ENCODE results near the gene CHCHD6.

CHCHD6 gene

DNA sequence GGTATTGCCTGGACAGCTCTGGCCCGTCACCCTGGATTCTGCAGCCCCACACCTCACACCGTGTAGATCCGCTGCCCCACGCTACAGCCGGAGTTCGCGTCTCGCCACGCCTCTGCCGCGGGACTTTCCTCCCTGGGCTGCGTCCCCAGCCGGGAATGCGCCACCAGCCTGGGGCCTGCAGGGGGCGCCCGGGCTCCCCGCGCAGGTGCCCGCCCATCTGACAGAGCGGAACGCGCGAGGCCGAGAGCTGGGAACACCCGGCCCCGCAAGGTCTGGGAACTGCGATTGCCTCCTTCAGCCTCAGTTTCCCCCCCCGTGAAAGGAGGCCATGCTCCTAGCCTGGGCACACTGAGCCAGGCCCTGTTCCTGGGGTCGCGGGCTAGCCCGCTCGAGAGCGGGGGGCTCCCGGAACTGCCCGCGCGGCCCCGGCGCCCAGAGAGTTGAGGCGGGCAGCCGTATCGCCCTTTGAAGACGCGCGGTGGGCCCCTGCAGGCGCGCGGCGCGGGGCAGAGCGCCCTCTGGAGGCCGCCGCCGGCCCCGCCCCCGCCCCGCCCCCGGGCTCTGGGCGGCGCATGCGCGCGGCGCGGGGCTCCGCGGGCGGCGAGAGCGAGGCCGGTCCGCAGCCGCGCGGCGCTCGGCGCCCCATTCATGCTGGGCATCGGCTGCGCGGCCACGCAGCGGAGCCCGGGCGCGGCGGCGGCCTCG lies 278.6 kb downstream of the CHCHD6 start, which contains the start of gene PLXNA1:
PLXNA1 (plus strand) TSS at position 645 of the 705 bp plus-strand sequence. CDS start 5,479 bp downstream, outside the sequence.
- peak; percentile 88 to 91 for DNase-seq
- no peak for TF ChIP-seq GATA1 (IDR thresholded peaks at IDR 0.05; ENCODE audit: low read depth, low read length)
- no peak for TF ChIP-seq POLR2A (IDR thresholded peaks at IDR 0.05; ENCODE audit: low read length)

DNA sequence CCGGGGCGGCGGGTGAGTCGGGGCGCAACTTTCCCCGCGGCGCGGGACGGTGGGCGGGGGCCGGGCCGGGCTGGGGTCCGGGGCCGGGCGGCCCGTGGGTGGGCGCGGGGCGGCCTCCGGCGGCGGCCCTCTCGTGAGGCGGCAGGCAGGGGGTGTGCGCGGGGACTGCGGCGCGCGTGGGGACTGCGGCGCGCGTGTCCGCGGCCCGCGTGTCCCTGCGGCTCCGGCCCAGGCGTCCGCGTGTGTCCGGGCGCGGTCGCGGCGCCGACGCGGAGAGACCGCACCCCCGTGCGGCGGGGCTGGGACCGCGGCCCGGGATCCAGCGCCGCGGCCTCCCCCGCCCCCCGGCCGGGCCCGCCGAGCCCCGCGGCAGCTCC lies 279.2 kb downstream of the CHCHD6 start:
- TF ChIP-seq POLR2A (IDR thresholded peaks at IDR 0.05; ENCODE audit: low read length) (no peak), GATA1 (IDR thresholded peaks at IDR 0.05; ENCODE audit: low read depth, low read length) (no peak)
- peak; percentile 41 to 64 for DNase-seq

DNA sequence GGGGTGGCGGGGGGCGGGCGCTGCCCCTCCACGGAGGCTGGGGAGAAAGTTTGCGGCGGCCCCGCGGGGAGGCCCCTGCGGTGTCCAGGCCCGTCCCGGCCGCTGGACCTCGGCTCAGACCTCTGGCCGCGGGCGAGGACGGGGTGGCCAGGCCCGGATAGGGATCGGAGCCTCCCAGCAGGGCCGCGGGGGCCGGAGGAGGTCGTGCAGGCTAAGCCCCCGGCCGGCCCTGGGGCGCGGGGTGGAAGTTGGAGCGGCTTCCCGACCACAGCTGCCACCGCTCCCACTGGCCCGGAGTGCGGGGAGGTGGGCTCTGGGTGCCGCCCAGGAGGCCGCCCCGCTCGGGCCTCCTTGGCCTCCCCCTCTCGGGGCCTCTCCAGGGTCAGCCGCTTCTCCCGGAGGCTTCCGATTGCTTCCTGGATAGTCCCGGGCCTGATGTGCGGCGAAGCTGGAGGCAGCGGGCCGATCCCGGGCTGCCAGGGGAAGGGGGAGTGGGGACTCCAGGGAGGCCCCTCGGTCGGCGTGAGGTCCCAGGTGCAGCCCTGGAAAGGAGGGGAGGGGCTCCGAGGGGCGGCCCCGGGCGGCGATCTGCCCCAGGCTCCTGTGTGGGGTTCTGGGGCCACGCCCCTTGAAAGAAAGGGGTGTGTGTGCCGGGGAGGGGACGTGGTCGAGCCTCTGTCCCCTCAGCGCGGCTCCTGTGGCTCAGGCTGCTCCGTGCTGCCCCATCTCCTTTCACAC lies 279.8 kb downstream of the CHCHD6 start:
- DNase-seq: peak; percentile 46 to 63
- TF ChIP-seq POLR2A (IDR thresholded peaks at IDR 0.05; ENCODE audit: low read length) (no peak), GATA1 (IDR thresholded peaks at IDR 0.05; ENCODE audit: low read depth, low read length) (no peak)

DNA sequence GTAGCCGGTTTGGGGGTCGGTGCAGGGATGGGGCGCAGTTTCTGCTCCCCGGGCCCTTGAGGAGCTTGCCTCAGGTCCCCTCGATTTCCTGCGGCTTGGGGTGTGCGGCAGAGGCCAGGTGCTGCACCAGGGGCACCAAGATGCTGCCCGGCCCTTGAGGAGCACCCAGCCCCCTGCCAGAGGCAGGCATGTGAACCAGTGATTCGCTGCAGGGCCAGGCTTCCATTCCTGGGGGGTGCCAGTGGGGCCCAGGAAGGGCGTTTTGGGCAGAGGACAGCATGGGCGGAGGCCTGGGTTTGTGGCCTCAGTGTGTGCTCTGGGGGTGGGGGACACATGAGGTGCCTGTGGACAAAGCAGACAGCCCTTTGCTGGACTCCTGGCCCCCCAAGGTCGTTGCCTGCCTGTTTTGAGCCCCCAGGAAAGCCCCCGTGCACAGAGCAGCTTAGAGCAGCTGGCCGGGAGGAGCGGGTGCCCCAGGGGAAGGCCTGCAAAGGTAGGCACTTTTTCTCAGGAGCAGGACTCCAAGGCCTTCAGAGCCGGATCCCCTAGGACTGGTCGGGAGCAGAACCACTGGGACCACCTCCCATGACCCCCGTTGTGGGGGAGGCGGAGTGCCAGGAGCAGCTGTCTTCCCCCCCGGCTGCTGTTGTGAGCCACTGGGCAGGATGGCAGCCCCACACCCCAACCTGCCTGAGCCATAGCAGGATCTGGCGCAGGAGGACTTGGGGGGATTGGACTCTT lies 280.5 kb downstream of the CHCHD6 start:
- DNase-seq: peak in 1 of 2 experiments; percentile 41
- TF ChIP-seq POLR2A (IDR thresholded peaks at IDR 0.05; ENCODE audit: low read length): no peak
- TF ChIP-seq GATA1 (IDR thresholded peaks at IDR 0.05; ENCODE audit: low read depth, low read length): no peak

DNA sequence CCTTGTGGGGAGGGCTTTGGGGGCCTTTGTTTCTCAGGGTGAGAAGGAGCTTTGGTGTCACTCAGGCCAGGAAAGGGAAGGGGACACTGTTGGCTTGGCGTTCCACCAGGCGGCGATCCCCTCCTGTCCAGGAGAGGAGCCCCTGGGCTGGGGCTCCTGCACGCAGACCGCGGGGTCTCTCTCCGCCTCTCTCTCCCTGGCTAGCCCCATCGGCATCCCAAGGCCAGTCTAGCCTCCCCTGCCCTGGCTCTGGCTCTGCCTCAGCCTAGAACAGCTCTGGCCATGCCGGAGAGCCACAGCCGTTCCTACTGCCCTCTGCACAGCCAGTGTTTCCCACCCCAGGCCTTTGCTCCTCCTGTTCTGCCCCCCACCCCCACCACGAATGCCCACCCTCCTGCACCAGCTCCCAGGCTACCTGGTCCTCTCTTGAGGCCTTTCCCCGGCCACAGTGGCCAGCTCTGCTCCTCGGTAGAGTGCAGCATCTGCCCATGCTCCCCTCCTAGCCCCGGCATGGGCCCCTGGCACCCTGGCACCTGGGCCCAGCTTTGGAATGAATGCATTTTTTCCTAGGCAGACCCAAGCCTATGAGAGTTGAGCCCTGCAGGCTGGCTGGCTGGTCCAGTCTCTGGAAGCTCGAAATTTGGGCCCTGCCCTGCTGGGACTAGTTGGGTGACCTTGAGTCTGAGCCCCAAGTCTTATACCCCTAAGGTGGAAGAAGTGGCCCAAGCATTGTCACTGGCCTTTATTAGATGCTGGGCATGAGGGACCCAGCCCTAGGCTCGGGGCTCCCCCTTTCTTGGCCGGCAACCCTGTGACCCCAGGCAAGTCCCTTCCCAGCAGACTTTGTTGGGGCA lies 281.3 kb downstream of the CHCHD6 start:
- DNase-seq: peak in 1 of 2 experiments; percentile 26
- TF ChIP-seq POLR2A (IDR thresholded peaks at IDR 0.05; ENCODE audit: low read length) (no peak), GATA1 (IDR thresholded peaks at IDR 0.05; ENCODE audit: low read depth, low read length) (no peak)

DNA sequence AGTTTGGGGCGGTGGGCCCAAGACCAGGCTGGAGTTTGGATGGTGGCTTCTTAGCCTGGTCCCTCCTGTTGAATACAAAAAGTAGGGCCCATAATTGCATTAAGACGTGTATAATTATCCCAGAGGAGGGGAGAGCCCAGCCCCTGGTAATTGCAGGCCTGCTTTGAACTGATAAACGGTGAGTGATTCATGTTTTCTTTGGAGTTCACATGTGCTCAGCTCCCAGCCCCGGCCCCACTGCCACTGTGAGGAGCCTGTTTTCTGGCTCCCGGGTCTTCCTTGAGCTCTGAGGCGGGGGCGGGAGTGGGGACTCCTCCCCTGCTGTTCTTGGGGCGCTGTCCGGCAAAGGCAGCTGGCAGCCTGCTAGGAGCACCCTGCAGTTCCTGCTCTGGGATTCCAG lies 282.0 kb downstream of the CHCHD6 start:
- DNase-seq: peak; percentile 87 to 89
- TF ChIP-seq POLR2A (IDR thresholded peaks at IDR 0.05; ENCODE audit: low read length): no peak
- no peak for TF ChIP-seq GATA1 (IDR thresholded peaks at IDR 0.05; ENCODE audit: low read depth, low read length)

DNA sequence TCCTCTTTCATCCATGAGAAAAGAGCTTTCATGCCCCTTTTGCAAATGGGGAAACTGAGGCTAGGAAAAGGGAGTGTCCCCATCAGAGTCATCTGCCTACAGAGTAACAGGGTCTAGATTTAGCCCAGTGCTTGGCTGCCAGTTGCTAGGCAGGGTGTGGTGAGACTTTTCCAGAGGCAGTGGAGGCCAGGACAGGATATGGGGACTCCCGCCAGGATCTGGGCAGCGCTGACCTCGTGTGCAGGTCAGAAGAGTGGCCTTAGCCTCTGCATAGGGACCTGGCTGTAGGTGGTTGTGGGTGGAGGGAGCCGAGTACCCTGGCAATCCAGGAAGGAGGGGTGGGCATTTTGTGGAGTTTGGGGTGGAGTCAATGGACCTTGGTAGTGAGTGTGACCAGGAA lies 283.1 kb downstream of the CHCHD6 start:
- TF ChIP-seq GATA1 (IDR thresholded peaks at IDR 0.05; ENCODE audit: low read depth, low read length) (no peak), POLR2A (IDR thresholded peaks at IDR 0.05; ENCODE audit: low read length) (no peak)
- no peak for DNase-seq

DNA sequence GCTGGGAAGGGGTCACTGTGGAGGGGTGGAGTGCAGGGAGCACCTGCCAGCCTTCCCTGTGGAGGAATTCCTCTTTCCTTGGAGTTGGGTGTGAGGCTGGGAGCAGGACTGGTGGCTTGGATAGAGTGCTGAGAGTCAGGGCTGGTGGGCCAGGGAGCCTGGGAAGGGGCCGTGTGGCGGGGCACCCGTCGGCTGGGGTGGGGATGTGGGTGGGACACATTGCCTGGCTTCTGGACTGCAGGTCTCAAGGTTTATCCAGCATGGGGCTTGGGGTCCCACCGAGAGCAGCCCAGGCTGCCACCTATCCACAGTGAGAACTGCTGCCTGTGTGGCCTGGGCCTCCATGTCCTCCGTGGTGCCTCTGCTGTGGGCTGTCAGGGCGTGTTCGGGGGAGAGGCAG lies 283.6 kb downstream of the CHCHD6 start:
- TF ChIP-seq GATA1 (IDR thresholded peaks at IDR 0.05; ENCODE audit: low read depth, low read length) (no peak), POLR2A (IDR thresholded peaks at IDR 0.05; ENCODE audit: low read length) (no peak)
- no peak for DNase-seq

DNA sequence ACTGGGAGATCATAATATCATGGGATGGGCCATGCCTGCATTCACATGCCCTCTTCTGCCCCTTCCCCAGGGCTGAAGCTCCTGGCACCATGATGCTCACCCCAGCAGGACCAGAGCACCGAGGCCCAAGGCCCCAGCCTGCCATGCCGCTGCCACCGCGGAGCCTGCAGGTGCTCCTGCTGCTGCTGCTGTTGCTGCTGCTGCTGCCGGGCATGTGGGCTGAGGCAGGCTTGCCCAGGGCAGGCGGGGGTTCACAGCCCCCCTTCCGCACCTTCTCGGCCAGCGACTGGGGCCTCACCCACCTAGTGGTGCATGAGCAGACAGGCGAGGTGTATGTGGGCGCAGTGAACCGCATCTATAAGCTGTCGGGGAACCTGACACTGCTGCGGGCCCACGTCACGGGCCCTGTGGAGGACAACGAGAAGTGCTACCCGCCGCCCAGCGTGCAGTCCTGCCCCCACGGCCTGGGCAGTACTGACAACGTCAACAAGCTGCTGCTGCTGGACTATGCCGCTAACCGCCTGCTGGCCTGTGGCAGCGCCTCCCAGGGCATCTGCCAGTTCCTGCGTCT lies 284.5 kb downstream of the CHCHD6 start:
- TF ChIP-seq POLR2A (IDR thresholded peaks at IDR 0.05; ENCODE audit: low read length) (no peak), GATA1 (IDR thresholded peaks at IDR 0.05; ENCODE audit: low read depth, low read length) (no peak)
- peak in 1 of 2 experiments; percentile 27 for DNase-seq

DNA sequence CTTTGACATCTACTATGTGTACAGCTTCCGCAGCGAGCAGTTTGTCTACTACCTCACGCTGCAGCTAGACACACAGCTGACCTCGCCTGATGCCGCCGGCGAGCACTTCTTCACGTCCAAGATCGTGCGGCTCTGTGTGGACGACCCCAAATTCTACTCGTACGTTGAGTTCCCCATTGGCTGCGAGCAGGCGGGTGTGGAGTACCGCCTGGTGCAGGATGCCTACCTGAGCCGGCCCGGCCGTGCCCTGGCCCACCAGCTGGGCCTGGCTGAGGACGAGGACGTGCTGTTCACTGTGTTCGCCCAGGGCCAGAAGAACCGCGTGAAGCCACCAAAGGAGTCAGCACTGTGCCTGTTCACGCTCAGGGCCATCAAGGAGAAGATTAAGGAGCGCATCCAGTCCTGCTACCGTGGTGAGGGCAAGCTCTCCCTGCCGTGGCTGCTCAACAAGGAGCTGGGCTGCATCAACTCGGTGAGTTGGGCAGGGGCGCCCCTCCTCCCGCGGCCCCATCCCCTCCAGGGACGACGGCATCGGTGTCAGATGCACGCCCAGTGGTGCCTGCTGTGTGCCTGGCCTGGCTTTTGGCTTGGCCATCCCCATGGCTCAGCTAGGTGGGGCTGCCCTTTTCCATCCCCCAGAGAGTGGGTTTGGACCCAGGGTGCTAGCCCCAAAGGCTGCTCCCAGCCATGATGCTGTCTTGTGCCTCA lies 285.4 kb downstream of the CHCHD6 start:
- TF ChIP-seq GATA1 (IDR thresholded peaks at IDR 0.05; ENCODE audit: low read depth, low read length) (no peak), POLR2A (IDR thresholded peaks at IDR 0.05; ENCODE audit: low read length) (no peak)
- no peak for DNase-seq

DNA sequence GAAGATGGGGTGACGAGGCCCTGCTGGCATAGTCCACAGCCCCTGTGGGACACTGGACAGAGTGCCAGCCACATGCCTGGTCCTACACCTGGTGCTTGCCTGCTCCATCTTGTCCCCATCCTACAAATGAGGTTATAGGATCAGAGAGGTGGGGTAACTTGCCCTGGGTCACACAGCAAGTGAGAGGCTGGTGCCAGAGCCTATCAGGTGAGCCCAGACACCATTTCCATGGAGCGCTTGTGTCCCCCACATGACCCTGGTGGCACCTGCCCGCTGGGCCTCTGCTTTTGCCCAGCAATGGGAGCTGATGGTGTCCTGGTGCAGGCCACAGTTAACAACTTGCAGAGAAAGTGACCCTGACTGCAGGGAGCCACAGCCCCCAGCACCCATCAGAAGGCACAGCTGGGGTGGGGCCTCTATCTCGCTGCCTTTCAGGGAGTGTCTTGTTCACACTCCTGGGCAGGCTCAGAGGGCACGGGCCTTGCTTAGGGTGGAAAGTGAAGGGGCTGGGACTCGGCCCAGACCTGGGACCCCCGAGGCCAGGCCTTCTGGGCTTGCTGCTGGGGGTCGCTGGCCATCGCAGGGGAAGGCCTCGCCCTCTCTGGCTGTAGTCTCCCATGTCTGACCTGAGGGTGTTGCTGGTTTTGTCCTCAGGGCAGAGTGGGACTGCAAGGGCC lies 286.1 kb downstream of the CHCHD6 start:
- TF ChIP-seq POLR2A (IDR thresholded peaks at IDR 0.05; ENCODE audit: low read length): no peak
- TF ChIP-seq GATA1 (IDR thresholded peaks at IDR 0.05; ENCODE audit: low read depth, low read length): no peak
- no peak for DNase-seq

DNA sequence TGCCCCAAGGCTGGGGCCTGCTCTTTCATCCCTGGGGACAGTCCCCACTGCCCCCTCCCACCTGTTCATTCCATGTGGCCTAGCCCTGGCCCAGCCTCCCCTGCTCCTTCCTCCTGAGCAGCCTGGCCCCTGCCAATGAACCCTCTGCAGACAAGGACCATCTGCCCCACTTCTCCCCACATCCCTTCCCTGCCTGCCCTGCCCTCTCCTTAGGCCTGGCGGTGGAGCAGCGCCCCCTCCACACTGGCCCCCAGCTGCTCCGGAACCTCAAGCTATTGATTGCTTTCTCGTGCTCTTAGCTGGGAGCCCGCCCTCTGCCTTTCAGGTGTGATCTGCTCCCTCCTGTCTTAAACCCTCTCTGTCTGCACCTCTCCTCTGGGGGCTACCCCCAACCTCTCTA lies 286.9 kb downstream of the CHCHD6 start:
- no peak for DNase-seq
- TF ChIP-seq POLR2A (IDR thresholded peaks at IDR 0.05; ENCODE audit: low read length) (no peak), GATA1 (IDR thresholded peaks at IDR 0.05; ENCODE audit: low read depth, low read length) (no peak)

Data from erythroblast (primary cell).